Neural progenitor cell (in vitro differentiated cells): ENCODE measurements around the gene UMOD. TPM values are rescaled to one million over a fixed set of nuclear protein-coding genes. Genes with fewer than 3 reads are reported as not detected.

Source experiments
- DNase-seq: peaks from one replicate; pipeline ENCODE4 v3.0.0-alpha.2; 2016; ENCODE audit warnings: low spot score
- H2AFZ ChIP-seq: fragments of 200-600 bp; sonication (generic); replicated peaks from 2 replicates; pipeline ENCODE4 v1.6.1; 2016; ENCODE audit warnings: antibody characterized with exemption
- H3F3A ChIP-seq: fragments of 200-600 bp; sonication (generic); 2 replicates; pipeline ENCODE4 v1.6.1; 2016; ENCODE audit warnings: antibody characterized with exemption, low read depth
- H3K27ac ChIP-seq: fragments of 200-600 bp; sonication (generic); 2 replicates; pipeline ENCODE4 v1.5.1; 2016; ENCODE audit warnings: mild to moderate bottlenecking
- H3K27me3 ChIP-seq: fragments of 200-600 bp; sonication (generic); 2 replicates; pipeline ENCODE4 v1.6.1; 2016; ENCODE audit warnings: mild to moderate bottlenecking, moderate library complexity
- H3K36me3 ChIP-seq: fragments of 200-600 bp; sonication (generic); 2 replicates; pipeline ENCODE4 v1.5.1; 2016
- H3K4me1 ChIP-seq: fragments of 200-600 bp; sonication (generic); 2 replicates; pipeline ENCODE4 v1.6.1; 2016; ENCODE audit warnings: mixed run types
- H3K4me2 ChIP-seq: fragments of 200-600 bp; sonication (generic); 2 replicates; pipeline ENCODE4 v1.6.1; 2016
- H3K4me3 ChIP-seq: fragments of 200-600 bp; sonication (generic); 2 replicates; pipeline ENCODE4 v1.5.1; 2016
- H3K79me2 ChIP-seq: fragments of 200-600 bp; sonication (generic); 2 replicates; pipeline ENCODE4 v1.6.1; 2016; ENCODE audit warnings: low read depth
- H3K9ac ChIP-seq: fragments of 200-600 bp; sonication (generic); 2 replicates; pipeline ENCODE4 v1.6.1; 2016
- H3K9me3 ChIP-seq: fragments of 200-600 bp; sonication (generic); 2 replicates; pipeline ENCODE4 v1.5.1; 2016; ENCODE audit warnings: low read depth
- H4K20me1 ChIP-seq: fragments of 200-600 bp; sonication (generic); 2 replicates; pipeline ENCODE4 v1.6.1; 2016; ENCODE audit warnings: low read depth
- H3K27ac Mint-ChIP-seq: 3 replicates; pipeline ENCODE4 v1.8.0; 2021; ENCODE audit warnings: mixed read lengths
- H3K27me3 Mint-ChIP-seq: 2 replicates; pipeline ENCODE4 v1.8.0; 2022; ENCODE audit warnings: low read depth, mild to moderate bottlenecking, inconsistent platforms, moderate library complexity, mixed read lengths; ENCODE audit not compliant: insufficient read depth
- H3K36me3 Mint-ChIP-seq: 3 replicates; pipeline ENCODE4 v1.8.0; 2021; ENCODE audit warnings: mixed read lengths
- H3K4me1 Mint-ChIP-seq: 3 replicates; pipeline ENCODE4 v1.8.0; 2021; ENCODE audit warnings: mixed read lengths
- H3K4me3 Mint-ChIP-seq: 3 replicates; pipeline ENCODE4 v1.8.0; 2021; ENCODE audit warnings: mild to moderate bottlenecking, moderate library complexity, mixed read lengths
- H3K9me3 Mint-ChIP-seq: 3 replicates; pipeline ENCODE4 v1.8.0; 2020; ENCODE audit warnings: mixed read lengths
- CTCF ChIP-seq: fragments of 200-600 bp; sonication (generic); IDR thresholded peaks from 2 replicates; pipeline ENCODE4 v1.5.1; 2017; ENCODE audit warnings: antibody characterized with exemption, mild to moderate bottlenecking
- EZH2 ChIP-seq: fragments of 200-600 bp; sonication (generic); IDR thresholded peaks from 2 replicates; pipeline ENCODE4 v1.6.1; 2017; ENCODE audit warnings: antibody characterized with exemption, mild to moderate bottlenecking, moderate library complexity
- EZH2phosphoT487 ChIP-seq: fragments of 200-600 bp; sonication (generic); IDR thresholded peaks from 2 replicates; pipeline ENCODE4 v1.6.1; 2017; ENCODE audit warnings: antibody characterized with exemption
- total RNA-seq: library from RNA; depleted of rRNA; stranded (reverse); fragments of >200 nt; gene quantifications from 2 replicates; pipeline ENCODE4 v1.2.3, GENCODE V29; 2015; ENCODE audit warnings: low replicate concordance

The UMOD gene
- total RNA-seq, 1 donor from 2014 or later: not detected

- Histone ChIP-seq H3K9ac (no peak overlapping the region), H3K4me1 (no peaks in the 10 kb centered on the region), H2AFZ (no peak overlapping the region), H3K36me3 (no peaks in the 10 kb centered on the region), H4K20me1 (no peaks in the 10 kb centered on the region), H3K27ac (no peak overlapping the region), H3K79me2 (no peaks in the 10 kb centered on the region), H3K27me3 (no peaks in the 10 kb centered on the region), H3F3A (no peaks in the 10 kb centered on the region), H3K9me3 (no peaks in the 10 kb centered on the region), H3K4me2 (no peak overlapping the region), H3K4me3 (no peak overlapping the region)
- Mint-ChIP-seq H3K36me3 (no peaks in the 10 kb centered on the region), H3K9me3 (no peaks in the 10 kb centered on the region), H3K4me3 (no peak overlapping the region), H3K27ac (no peak overlapping the region), H3K27me3 (peaks cover 6% of the 10 kb centered on the region), H3K4me1 (no peaks in the 10 kb centered on the region)
- DNase-seq: no peak
- TF ChIP-seq EZH2phosphoT487 (no peak), EZH2 (no peak), CTCF (no peak)
Measured at GRCh38 chr16:20377181-20377580, 24.7 kb upstream of the UMOD start.

- Histone ChIP-seq H3K36me3 (no peaks in the 10 kb centered on the region), H3K27ac (no peak overlapping the region), H4K20me1 (no peaks in the 10 kb centered on the region), H3K4me3 (no peak overlapping the region), H3K27me3 (no peaks in the 10 kb centered on the region), H3K9ac (no peak overlapping the region), H3K9me3 (no peaks in the 10 kb centered on the region), H3F3A (no peaks in the 10 kb centered on the region), H3K4me1 (no peaks in the 10 kb centered on the region), H2AFZ (no peak overlapping the region), H3K79me2 (no peaks in the 10 kb centered on the region), H3K4me2 (no peak overlapping the region)
- H3K27me3 Mint-ChIP-seq: peaks cover 7% of the 10 kb centered on the region
- H3K36me3 Mint-ChIP-seq: no peaks in the 10 kb centered on the region
- H3K4me3 Mint-ChIP-seq: no peak overlapping the region
- H3K27ac Mint-ChIP-seq: no peak overlapping the region
- TF ChIP-seq CTCF (no peak), EZH2 (no peak), EZH2phosphoT487 (no peak)
- H3K4me1 Mint-ChIP-seq: no peaks in the 10 kb centered on the region
- DNase-seq: no peak
- H3K9me3 Mint-ChIP-seq: no peaks in the 10 kb centered on the region
Measured at GRCh38 chr16:20372701-20373100, 20.2 kb upstream of the UMOD start.

- no peak for DNase-seq
- H3K27me3 Mint-ChIP-seq: peaks cover 16% of the 10 kb centered on the region
- no peak overlapping the region for H3K27ac Mint-ChIP-seq
- Histone ChIP-seq H3K4me2 (no peak overlapping the region), H3K9ac (no peak overlapping the region), H3K4me3 (no peak overlapping the region), H3K36me3 (no peaks in the 10 kb centered on the region), H4K20me1 (no peaks in the 10 kb centered on the region), H3K79me2 (no peaks in the 10 kb centered on the region), H3K9me3 (no peaks in the 10 kb centered on the region), H3K4me1 (no peaks in the 10 kb centered on the region), H3K27me3 (no peaks in the 10 kb centered on the region), H3K27ac (no peak overlapping the region), H2AFZ (no peak overlapping the region), H3F3A (no peaks in the 10 kb centered on the region)
- H3K4me1 Mint-ChIP-seq: no peaks in the 10 kb centered on the region
- no peak for TF ChIP-seq CTCF
- TF ChIP-seq EZH2: no peak
- no peaks in the 10 kb centered on the region for H3K36me3 Mint-ChIP-seq
- no peak overlapping the region for H3K4me3 Mint-ChIP-seq
- H3K9me3 Mint-ChIP-seq: peaks cover 3% of the 10 kb centered on the region
Measured at GRCh38 chr16:20369452-20370054, 17.0 kb upstream of the UMOD start.
